Adrenal gland (tissue), 5 donors: ENCODE results near the gene TMEM221.

Experiments
- CTCF ChIP-seq, 6 experiments: fragments of 450-650 bp in 4 of 6; fragments of 200-600 bp in 2 of 6; sonication (generic) in 1 of 6; IDR thresholded peaks; 1 replicate in 5 of 6; 2 replicates in 1 of 6; pipeline versions ENCODE4 v1.5.1 to v1.8.0; 2016 to 2021; ENCODE audit warnings: antibody characterized with exemption in 6 of 6, mild to moderate bottlenecking in 2 of 6, moderate library complexity in 1 of 6
- POLR2A ChIP-seq, 2 donors: fragments of 450-650 bp; IDR thresholded peaks; one replicate each; pipeline ENCODE4 v1.6.1; 2017; ENCODE audit warnings: antibody characterized with exemption in 2 of 2, mild to moderate bottlenecking in 2 of 2, moderate library complexity in 1 of 2
- donor health status: DM: no; HTN: no; CAD: no.

- no peak for TF ChIP-seq CTCF (IDR thresholded peaks at IDR 0.05)
- TF ChIP-seq POLR2A (IDR thresholded peaks at IDR 0.05), result no peak
Measured at GRCh38 chr19:17490411-17490810, 41.9 kb upstream of the TMEM221 start.
